ENCODE data around the gene PLCH2.

- TF ChIP-seq CTCF (IDR thresholded peaks at IDR 0.05) = no peak
- TF ChIP-seq POLR2AphosphoS5 (IDR thresholded peaks at IDR 0.05) = no peak
Measured at GRCh38 chr1:2499986-2500596, 24.0 kb downstream of the PLCH2 start.
